ENCODE measurements around the gene TEC.
"Not testable (repeated sequence)": the region's sequence is repeated elsewhere in the genome, so short reads cannot be mapped to it uniquely, and the experiment has no call there.

TEC gene

DNA sequence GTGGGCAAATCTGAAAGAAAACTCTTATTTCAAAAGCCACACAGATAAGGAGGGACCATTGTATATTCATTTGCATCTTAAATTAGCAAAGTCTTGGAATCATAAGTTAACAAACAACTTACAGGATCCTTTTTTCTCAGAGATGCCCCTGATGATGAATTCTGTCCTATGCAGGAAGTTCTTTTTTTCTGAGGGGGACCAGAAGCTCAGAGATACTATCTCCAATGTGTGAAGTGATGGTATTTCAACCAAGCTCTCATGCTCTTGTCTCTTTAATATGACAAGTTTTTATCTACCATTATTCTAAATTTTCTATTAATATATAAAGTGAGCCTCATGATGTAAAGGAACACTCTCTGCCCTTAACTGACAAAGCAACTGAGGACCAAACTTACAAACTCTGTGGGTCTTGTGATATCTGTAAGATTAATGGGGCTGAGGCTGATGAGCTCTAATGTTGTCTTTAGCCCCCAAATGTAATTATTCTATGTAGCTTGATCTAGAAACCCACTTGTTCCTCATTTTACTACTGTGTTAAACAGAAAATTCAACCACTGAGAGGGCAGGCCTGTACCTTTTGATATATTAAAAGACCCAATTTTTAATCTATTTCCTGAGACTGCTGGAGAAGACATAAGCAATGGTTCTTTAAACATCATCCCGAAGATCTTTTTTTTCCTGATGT lies 27.0 kb downstream of the TEC start:
- no peak for DNase-seq (ENCODE audit: low read depth)

DNA sequence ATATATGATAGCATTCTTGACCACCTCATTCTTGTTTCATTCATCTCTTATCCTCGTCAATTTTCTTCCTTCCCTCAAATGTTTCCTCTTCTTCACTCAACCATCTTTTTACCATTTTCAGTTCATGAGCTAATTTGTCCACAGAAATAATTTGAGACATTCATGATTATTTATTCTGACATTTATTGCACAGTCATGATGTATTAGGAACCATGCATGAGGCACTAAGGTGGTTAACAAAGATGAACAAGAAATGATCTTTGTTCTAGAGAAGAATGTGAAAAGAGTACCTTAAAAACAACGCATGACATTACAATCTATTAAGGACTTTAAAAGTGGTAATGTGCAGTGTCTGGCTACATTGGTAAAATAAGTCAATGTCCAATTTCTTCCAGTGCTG lies 27.9 kb downstream of the TEC start:
- no peak for DNase-seq (ENCODE audit: low read depth)

DNA sequence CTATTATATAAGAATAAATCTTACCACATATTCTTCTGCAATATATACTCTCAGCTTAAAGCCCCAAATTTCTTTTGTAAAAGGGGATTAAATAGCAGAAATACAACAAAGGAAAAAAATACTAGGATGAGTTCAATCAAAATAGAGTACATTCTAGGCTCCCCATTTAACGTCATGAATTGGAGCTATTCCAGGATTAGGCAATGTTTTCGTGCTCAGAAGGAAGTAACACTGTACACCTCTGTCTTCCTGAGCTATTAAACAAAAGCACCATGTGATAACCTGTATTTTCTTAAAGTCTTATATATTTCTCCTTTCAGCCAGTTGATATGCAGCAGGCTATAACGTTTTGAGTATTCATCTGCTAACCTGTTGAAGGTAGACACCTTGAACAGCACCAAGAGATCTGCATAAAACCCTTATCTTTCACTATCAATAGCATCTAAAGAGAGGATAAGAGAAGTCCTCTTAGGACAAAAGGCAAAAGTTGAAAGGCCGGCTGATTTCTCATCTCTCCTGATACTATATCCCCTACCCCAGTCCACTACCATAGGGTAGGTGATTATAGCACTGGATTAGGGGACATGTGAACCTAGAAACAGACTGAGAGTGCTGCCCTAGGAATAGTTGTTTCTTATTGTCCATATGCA lies 31.5 kb downstream of the TEC start:
- DNase-seq (ENCODE audit: low read depth), result peak; percentile 76

DNA sequence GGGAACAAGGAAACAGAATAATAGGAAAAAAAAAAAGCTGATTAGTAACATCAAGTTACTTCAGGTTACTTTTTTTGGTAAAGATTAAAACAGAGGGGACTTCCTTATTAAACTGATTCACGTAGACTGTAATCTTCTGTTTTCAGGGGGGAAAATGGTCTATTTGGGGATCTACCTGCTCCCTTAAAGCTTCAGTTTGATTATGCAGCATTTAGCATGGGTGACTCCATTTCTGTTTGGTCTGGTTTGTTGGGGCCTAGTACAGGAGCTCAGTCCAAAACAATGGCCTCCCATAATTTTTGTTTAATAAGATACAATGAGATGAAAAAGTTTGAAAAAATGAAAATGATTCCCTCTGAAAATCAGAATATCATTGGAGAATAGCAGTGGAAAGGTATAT lies 34.6 kb downstream of the TEC start:
- no peak for DNase-seq (ENCODE audit: low read depth)

DNA sequence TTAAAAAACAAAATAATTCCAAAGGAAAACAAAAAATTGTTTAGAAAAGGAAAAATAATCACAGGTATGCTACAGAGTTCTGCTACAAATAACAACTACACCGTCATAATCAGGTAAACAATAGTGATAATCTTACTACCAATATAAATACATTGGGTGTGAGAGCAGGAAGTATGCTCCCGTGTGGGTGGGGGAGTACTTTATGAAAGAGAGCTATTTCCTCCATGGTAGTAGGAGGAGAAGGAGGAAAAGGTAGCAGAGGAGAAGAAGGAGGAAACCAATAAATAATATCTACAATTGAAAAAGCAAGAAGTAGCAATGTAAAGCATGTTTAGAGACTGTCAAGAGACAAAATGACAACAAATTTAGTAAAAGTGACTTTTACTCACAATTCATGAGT lies 35.1 kb downstream of the TEC start:
- no peak for DNase-seq (ENCODE audit: low read depth)

DNA sequence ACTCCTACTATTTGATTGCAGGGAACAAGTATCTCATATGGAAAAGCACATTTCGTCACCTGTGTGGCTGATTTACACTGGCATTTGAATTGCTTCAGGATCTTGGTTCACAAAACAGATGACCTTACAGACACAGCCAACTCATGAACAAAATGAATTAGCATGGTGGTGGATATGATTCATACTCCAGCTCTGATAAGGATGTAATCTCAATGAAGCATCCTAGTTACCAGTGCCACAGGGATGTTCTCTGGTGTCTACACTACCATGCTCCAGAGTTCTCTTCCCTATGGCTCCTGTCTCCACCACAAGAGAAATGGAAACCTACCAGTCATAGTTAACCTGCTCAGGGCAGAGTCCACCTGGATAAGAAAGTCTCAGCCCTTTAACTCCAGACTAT lies 40.7 kb downstream of the TEC start:
- DNase-seq (ENCODE audit: low read depth), result peak; percentile 8

DNA sequence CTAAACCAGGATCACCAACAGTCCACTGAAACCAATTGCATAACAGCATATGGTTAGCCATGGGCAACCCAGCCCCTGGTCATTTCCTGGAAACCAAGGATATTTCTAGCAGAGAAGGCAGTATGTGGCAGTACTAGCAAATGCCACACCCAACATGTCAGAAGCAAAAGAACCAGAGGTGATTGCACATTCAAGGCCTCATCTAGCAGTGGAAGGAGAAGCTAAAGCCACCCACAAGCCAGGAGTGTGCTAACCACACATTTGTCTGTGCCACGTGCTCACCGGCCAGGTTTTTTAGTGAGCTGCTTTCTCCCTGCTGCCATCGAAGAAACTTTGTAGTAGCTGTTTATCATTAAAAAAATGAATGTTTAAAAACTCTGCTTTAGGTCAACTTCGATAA lies 42.0 kb downstream of the TEC start:
- DNase-seq (ENCODE audit: low read depth), result no peak

DNA sequence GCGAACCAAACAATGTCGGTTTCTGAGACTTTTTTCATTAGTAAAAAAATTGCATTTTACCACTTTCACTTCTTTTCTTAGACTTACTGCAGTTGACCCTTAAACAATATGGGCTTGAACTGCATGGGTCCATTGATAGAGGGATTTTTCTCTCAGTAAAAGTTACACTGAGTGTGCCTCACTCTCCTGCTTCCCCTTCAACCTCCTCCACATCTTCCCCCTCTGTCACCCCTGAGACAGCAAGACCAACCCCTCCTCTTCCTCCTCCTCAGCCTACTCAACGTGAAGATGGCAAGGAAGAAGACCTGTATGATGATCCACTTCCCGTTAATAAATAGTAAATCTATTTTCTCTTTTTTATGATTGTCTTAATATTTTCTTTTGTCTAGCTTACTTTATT lies 43.4 kb downstream of the TEC start:
- no peak for DNase-seq (ENCODE audit: low read depth)

DNA sequence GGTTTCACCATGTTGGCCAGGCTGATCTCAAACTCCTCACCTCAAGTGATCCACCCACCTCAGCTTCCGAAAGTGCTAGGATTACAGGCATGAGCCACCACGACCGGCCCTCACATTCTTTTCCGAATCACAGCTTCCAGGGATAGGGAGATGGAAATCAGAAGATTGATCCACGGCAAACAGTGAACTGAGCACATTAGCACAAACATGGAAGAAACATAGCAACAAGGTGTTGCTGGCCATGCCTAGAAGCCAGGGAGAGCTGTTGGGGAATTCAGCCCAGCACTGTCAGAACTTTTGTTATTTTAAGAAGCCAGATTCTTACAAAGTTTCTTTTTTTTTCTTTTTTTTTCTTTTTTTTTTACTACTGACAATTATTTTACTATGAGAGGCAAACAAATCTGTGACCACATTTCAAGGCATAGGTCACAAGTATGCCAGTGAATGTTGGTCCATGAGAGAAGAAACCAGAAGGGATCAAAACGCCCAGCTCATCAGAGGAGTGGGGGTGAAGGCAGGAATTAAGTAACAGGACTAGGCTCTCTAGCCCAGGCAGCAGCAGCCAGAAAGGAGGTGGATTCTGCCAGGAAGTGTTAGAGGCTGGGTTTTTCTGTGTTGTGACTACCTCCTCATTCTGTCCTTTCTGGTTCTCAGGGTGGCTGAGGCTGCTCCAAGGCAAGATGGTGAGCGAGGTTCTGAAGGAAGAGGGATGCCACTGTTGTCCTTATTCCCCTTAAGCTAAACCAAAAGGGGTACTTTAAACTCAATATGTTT lies 44.1 kb downstream of the TEC start:
- no peak for DNase-seq (ENCODE audit: low read depth)

DNA sequence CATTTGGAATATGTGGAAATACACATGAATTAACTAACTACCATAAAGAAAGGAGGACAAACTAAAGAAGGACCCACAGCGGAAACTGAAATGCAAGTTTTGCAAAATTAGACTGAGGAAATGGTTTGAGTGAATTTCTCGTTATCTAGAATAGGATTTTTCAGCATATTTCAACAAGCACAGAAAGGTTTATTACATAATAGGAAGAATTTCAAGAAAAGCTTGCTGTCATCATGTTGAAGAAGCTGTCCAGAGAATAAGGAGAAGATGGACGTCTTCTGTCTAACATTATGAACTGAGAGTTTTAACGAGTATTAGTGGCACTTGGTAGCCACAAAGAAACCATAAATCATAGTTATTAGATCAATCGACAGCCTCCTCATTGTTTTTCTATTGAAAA lies 45.0 kb downstream of the TEC start:
- DNase-seq (ENCODE audit: low read depth), result no peak

DNA sequence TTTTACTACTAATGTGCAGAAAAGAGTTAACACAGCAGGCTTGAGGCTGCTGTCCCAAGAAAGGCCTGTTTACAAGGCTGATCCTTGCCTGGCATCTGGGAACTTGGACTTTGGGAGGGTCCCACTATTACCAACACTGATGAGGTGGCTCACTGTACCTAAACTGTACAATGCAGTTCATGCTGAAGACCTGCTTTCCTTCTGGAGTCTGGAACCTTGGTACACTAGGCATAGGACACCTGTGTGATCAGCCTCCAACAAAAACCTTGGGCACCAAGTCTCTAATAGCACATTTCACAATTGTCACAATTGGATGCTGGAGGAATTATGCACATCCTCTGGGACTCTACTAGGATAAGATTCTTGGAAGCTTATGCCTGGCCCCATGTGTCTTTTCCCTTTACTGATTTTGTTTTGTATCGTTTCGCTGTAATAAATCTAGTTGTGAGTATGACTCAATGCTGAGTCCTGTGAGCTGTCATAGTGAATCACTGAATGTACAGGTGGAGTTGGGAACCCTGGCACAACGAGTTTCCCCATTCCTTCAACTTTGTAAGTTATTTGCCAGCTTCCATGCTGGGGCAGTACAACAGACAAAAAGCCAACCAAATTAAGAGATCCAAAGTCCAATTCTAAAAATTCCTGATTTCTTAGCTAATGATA lies 45.9 kb downstream of the TEC start:
- peak; percentile 10 for DNase-seq (ENCODE audit: low read depth)

DNA sequence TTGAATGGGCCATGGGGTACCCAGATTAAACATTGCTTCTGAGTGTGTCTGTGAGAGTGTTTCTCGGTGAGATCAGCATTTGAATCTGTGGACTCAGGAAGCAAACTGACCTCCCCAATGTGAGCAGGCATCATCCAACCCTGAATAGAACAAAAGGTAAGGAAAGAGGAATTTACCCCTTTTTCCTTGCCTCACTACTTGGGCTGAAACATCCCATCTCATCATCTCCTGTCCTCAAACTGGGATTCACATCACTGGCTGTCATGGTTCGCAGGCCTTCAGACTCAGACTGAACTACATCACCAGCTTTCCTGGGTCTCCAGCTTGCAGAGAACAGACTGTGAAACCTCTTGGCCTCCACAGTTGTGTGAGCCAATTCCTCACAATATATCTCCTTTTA lies 47.1 kb downstream of the TEC start:
- no peak for DNase-seq (ENCODE audit: low read depth)

DNA sequence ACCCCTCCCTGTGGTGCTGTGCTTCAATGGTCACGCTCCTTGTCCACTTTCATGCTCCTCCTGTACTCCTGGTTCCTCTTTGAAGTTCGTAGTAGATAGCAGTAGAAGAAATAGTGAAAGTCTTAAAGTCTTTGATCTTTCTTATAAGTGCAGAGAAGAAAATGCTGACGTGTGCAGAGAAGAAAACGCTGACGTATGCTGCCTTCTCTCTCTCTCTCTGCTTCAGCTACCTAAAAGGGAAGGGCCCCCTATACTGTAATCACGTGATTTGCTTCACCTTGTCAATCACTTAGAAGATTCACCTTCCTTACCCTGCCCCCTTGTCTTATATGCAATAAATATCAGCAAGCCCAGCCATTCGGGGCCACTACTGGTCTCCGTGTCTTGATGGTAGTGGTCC lies 50.2 kb downstream of the TEC start:
- DNase-seq (ENCODE audit: low read depth), result not testable (repeated sequence)

DNA sequence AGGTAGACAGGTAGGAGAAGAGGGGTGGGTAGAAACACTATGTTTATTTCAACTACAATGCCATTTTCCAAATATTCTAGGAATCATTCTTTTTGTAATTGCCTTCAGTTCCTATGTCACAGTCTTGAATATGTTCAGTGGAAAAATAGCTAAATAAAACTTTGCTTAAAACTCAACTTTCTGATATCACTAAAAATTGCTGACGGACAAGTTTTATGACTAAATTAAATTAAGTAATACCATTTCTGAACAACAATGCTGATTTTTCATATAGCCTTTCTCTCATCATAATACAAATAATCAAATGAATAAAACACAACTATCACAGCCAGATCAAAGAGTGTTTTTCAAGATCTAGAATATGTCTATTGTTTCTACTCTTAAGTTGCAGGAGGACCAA lies 53.1 kb downstream of the TEC start:
- DNase-seq (ENCODE audit: low read depth), result no peak

DNA sequence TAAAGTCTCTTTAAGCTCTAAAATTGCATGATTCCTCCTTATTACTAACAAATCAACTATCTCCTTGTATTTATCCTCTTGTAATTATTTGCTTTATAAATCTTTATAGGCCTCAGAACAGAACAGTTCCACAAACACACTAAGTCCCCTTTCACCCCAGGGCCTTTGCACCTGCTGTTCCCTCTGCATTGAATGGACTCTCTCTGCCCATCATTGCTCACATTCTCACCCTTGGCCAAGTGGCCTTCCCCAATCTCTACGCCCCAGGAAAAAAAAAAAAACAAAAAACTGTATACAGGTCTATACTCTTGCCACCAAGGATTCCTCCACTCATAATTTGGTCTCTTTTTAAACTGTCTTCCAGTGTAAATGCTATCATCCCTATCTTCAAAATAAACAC lies 53.7 kb downstream of the TEC start:
- no peak for DNase-seq (ENCODE audit: low read depth)

DNA sequence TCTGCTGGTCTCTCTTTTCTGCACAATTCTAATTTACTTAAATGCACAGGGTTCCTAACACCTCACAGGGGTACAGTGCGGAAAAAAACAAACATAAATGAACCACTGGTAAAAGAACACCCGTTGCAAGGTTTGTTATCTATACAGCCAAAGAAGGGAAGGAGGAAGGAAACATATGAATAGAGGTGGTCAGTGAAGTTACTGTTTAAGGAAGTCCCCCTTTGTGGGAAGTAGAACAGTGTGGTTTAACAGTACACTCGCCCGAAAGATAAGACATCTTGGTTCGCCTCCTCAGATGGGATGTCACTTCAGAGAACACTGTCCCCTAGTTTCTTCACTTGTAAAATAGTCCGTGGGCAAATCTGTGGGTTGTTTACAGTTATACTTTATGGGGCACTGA lies 57.5 kb downstream of the TEC start:
- no peak for DNase-seq (ENCODE audit: low read depth)

DNA sequence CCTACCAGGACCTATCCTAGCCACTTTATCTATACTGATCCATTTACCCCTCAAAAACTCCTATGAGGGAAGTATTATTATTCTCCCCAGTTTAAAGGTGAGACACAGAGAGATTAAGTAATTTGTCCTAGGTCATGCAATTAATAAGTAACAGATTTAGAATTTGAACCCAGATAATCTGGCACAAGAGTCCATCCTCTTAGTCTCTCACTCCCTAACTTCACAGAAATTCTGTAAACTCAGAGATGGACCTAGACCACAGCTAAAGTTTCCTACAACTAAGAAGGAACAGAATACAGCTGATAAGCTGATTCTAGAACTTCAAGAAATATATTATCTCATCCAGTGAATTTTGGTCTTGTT lies 58.7 kb downstream of the TEC start:
- DNase-seq (ENCODE audit: low read depth), result no peak

DNA sequence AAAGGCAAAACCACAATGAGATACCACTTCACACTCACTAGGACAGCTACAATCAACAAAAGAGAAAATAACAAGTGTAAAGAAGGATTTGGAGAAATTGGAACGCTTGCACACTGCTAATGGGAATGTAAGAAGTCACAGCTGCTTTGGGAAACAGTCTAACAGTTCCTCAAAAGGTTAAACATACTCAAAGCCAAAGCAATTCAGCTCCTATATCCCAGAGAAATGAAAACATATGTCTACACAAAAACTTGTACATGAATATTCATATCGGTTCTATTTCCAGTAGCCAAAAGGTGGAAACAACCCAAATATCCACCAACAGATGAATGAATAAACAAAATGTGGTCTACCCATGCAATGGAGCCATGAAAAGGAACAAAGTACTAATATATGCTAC lies 64.0 kb downstream of the TEC start:
- no peak for DNase-seq (ENCODE audit: low read depth)

DNA sequence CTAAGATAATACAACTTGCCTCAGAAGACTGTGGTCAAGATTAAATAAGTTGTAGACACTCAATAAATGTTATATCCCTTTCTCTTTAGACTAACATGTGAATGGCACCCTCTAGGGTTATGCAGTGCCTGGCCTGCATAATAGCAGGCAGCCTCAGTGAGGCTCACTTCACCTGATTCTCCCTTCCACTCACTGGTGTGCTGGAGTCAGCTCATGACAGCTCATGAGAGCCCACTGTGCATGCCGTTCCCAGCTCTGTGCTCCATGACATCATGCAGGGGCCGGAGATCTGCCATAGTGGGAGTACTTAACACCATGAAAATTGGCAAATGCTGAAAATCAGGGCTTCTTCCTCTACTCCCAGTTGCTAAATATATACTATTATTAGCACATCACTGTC lies 64.5 kb downstream of the TEC start:
- DNase-seq (ENCODE audit: low read depth), result peak; percentile 4

DNA sequence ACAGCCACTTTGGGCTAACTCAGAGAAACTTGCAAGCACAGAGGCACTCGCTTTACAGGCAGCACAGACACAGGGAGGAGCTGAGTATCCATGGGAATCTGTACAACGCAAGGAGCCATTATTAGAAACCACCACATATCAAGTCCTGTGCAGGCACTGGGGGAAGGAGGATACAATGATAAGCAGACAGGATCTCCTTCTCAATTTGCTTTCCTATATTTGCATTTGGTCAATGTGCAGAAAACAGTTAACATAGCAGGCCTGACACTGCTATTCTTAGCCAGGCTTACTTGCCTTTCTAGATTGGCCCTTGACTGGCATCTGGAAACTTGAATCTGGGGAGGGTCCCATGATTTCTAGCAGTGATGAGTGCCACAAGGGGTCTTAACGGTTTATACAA lies 65.8 kb downstream of the TEC start:
- no peak for DNase-seq (ENCODE audit: low read depth)

DNA sequence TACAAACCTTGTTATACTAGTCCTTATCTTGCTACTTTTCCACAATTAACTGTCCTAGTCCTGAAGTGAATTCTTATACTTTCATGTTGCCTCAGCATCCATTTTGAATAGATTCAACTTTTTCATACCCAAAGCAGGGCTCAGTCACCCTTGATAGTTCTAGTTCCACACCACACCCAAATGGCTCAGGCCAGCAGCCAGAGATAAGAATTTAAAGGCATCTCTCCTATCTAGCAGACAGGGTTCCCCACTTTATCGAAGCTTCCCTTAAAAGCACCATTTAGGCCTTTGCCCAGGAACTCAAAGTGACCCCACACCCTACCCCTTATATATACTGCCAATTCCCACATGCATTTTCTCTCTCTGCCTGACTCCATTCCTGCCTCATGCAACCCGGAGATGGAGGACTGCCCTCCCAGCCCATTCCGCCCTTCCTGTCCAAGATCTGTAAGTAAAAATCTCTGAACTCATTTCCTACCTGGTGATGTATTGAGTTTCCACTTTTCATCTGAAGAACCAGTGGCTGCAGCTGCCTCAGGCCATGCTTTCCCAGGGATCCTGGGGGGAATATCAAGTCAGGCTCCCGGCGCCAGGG lies 71.9 kb downstream of the TEC start:
- DNase-seq (ENCODE audit: low read depth), result no peak

DNA sequence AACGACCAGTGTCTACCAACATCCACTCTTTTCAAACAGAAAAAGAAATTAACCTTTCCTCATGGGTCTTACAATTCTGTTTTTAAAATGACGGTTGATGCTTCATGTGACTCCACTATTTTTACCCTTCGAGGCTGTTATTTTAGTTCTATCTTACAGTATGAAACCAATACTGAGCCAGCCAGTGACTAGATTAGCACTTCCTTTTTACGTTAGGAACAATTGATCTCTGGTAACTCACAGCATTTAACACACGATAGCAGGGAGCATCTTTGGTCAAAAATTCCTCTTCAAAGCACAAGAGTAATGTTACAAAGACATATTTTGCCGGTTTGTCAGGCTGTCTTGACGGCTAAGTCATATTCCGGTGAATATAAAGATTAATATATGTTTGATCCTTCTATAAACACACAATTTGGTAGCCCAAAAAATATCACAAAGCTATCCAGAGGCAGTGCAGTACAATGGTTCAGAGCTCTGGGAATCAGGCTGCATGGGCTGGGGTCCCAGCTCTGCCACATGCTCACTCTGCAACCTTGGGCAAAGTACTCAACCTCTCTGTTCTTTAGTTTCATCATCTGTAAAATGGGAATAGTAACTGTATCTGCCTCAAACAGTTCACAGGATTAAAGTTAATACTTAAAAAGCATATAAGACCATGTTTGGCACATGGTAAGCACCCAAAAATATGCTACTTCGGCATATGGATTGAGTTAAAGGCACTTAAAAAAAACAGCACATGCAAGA lies 72.7 kb downstream of the TEC start:
- DNase-seq (ENCODE audit: low read depth), result no peak
